ENCODE data around the gene CELA3A. TPM values are rescaled to one million over a fixed set of nuclear protein-coding genes. Genes with fewer than 3 reads are reported as not detected.
A peak's percentile ranks its signal among the peaks of the same experiment; 100 is the strongest.

Gene CELA3A
- total RNA-seq, 2 experiments from 2014 or later = not detected

GRCh38 chr1:22053017-22053860 lies 51.8 kb downstream of the CELA3A start:
- intact Hi-C loops (cut with micrococcal nuclease; ENCODE audit: unreplicated experiment) = no loop called here
- TF ChIP-seq, protein P1, sequence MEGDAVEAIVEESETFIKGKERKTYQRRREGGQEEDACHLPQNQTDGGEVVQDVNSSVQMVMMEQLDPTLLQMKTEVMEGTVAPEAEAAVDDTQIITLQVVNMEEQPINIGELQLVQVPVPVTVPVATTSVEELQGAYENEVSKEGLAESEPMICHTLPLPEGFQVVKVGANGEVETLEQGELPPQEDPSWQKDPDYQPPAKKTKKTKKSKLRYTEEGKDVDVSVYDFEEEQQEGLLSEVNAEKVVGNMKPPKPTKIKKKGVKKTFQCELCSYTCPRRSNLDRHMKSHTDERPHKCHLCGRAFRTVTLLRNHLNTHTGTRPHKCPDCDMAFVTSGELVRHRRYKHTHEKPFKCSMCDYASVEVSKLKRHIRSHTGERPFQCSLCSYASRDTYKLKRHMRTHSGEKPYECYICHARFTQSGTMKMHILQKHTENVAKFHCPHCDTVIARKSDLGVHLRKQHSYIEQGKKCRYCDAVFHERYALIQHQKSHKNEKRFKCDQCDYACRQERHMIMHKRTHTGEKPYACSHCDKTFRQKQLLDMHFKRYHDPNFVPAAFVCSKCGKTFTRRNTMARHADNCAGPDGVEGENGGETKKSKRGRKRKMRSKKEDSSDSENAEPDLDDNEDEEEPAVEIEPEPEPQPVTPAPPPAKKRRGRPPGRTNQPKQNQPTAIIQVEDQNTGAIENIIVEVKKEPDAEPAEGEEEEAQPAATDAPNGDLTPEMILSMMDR (conservative IDR thresholded peaks at IDR 0.05; ENCODE audit: low read length) = no peak
- no peak for TF ChIP-seq EZH2phosphoT487 (IDR thresholded peaks at IDR 0.05; ENCODE audit: borderline replicate concordance, low read depth, low read length)
- BruUV-seq (replicated peaks) = no TSS peak
- Histone ChIP-seq H3K9me3 (ENCODE audit: low read length) (no peaks in the 10 kb centered on the region), H4K20me1 (ENCODE audit: insufficient read depth, low read length) (peaks cover 25% of the 10 kb centered on the region; the same call in 1 of the 2 replicates), H3K36me3 (ENCODE audit: insufficient read depth, low read length) (peaks cover 38% of the 10 kb centered on the region), H3K4me2 (ENCODE audit: low read length) (peak overlapping the region; percentile 92), H3K4me3 (ENCODE audit: low read depth, low read length, poor library complexity, severe bottlenecking) (peak overlapping the region; percentile 90), H3K9me2 (ENCODE audit: insufficient read depth, low read length) (no peaks in the 10 kb centered on the region), H2AFZ (ENCODE audit: low read length) (peak overlapping the region; percentile 22; the same call in 1 of the 2 replicates), H3K79me2 (ENCODE audit: insufficient read depth, low read depth, low read length) (peaks cover 54% of the 10 kb centered on the region), H3K4me1 (ENCODE audit: insufficient read depth, low read length, poor library complexity, severe bottlenecking) (peaks cover 42% of the 10 kb centered on the region), H3K27ac (ENCODE audit: low read depth, low read length, poor library complexity, severe bottlenecking) (peak overlapping the region; percentile 70)
- ChIA-PET CTCF (ENCODE audit: unreplicated experiment) (interaction anchor here (0.5 to 1.1 kb wide), 2 partner anchors 13 to 110 kb away, joined by 3 to 4 read pairs; no protein-coding TSS in a partner anchor), POLR2A (interaction anchor here (0.6 to 3.5 kb wide), 6 partner anchors 8 to 292 kb away, joined by 3 to 32 read pairs (median 8); no protein-coding TSS in a partner anchor)
- peak; percentile 69 for DNase-seq (ENCODE audit: low spot score)

DNA sequence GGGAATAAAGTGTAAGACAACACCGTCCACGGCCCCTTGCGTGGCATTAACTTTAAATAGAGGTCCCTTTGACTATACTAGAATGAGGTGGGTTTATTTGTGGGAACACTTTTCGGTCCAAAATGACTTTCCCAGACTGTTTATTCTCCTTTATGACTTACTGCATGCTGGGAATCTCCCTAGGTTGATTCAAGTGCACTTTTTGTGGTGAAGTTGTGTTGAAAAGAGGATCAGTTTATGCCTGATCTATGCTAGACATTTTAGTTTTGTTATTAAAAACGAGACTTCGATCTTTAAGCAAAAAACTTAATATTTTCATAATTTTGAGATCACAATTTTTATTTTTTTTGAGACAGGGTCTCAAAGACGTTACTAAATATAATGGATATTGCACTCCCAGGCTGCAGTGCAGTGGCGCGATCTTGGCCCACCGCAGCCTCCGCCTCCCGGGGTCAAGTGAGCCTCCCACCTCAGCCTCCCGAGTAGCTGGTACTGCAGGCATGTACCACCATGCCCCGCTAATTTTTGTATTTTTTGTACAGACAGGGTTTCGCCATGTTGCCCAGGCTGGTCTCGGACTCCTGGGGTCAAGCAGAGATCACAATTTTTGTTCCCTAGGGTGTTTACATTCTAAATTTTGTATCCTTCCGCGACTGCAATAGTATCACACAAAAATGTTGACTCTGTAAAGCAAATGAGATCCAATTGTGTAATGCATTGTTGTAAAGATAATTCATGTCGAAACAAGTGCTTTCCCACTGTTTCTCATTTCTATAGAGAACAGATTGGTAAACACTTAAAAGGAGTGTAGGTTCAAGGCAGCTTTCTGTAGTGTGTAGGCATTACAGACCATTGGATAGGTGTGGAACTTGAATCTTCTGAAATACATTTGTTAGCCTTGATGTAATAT lies 52.7 kb downstream of the CELA3A start:
- intact Hi-C loops (cut with micrococcal nuclease; ENCODE audit: unreplicated experiment) = no loop called here
- no peaks in the 10 kb centered on the region for H3K9me2 ChIP-seq (ENCODE audit: insufficient read depth, low read length)
- peak overlapping the region; percentile 92 for H3K4me2 ChIP-seq (ENCODE audit: low read length)
- H3K4me1 ChIP-seq (ENCODE audit: insufficient read depth, low read length, poor library complexity, severe bottlenecking) = peaks cover 33% of the 10 kb centered on the region
- no peak for DNase-seq (ENCODE audit: low spot score)
- POLR2A ChIA-PET = interaction anchor here (0.5 to 1.2 kb wide), 2 partner anchors 18 to 20 kb away, joined by 3 to 4 read pairs; no protein-coding TSS in a partner anchor
- H3K36me3 ChIP-seq (ENCODE audit: insufficient read depth, low read length) = peaks cover 47% of the 10 kb centered on the region
- H3K27ac ChIP-seq (ENCODE audit: low read depth, low read length, poor library complexity, severe bottlenecking) = peak overlapping the region; percentile 39
- H4K20me1 ChIP-seq (ENCODE audit: insufficient read depth, low read length) = peaks cover 25% of the 10 kb centered on the region; the same call in 1 of the 2 replicates
- H3K4me3 ChIP-seq (ENCODE audit: low read depth, low read length, poor library complexity, severe bottlenecking) = peak overlapping the region; percentile 90
- no peaks in the 10 kb centered on the region for H3K9me3 ChIP-seq (ENCODE audit: low read length)
- H2AFZ ChIP-seq (ENCODE audit: low read length) = no peak overlapping the region
- H3K79me2 ChIP-seq (ENCODE audit: insufficient read depth, low read depth, low read length) = peaks cover 63% of the 10 kb centered on the region
- CTCF ChIA-PET (ENCODE audit: unreplicated experiment) = interaction anchor here (1.1 kb wide), 1 partner anchor 37 kb away, joined by 3 read pairs; no protein-coding TSS in a partner anchor
- no peak for TF ChIP-seq EZH2phosphoT487 (IDR thresholded peaks at IDR 0.05; ENCODE audit: borderline replicate concordance, low read depth, low read length)
- TF ChIP-seq, protein P1 (conservative IDR thresholded peaks at IDR 0.05; ENCODE audit: low read length) = no peak
- BruUV-seq (replicated peaks) = no TSS peak
